A549 (cell line): ENCODE measurements around the gene PEPD. TPM values are rescaled to one million over a fixed set of nuclear protein-coding genes. Genes with fewer than 3 reads are reported as not detected.

ENCODE experiments used
- ATAC-seq, 2 experiments: fragments of 200-7000 bp in 1 of 2; fragments of >200 bp in 1 of 2; cut with Nextera tagmentation in 1 of 2; cut with Tn5 transposase in 1 of 2; 3 replicates each; pipeline versions ENCODE4 v1.8.0 to v1.9.1; 2018 to 2020; ENCODE audit warnings: mild to moderate bottlenecking in 1 of 2, moderate library complexity in 1 of 2
- CTCF ChIA-PET: fragments of 300-600 bp; sonication (Branson Sonifier 250); formaldehyde crosslinking; extraction: SDS; loops from one replicate; lab custom pipeline; 2021; ENCODE audit warnings: antibody characterized with exemption, inconsistent platforms; lab: Yijun Ruan, JAX
- POLR2A ChIA-PET: fragments of 350-600 bp; formaldehyde crosslinking; extraction: SDS; loops from one replicate; lab custom pipeline; 2021; ENCODE audit warnings: antibody characterized with exemption, inconsistent platforms; lab: Yijun Ruan, JAX
- DNase-seq, 2 experiments: peaks; one replicate each; pipeline versions ENCODE4 v3.0.0 to v3.0.0-alpha.2; 2011 to 2016; ENCODE audit warnings: low read depth in 1 of 2, low spot score in 1 of 2
- FAIRE-seq: peaks from 2 replicates; lab custom pipeline; 2011; peaks lifted over from hg19 to GRCh38; lab: Jason Lieb, UNC
- H3K27ac ChIP-seq, 2 experiments: fragments of >200 bp; sonication (Bioruptor Twin); formaldehyde crosslinking; 3 replicates each; pipeline ENCODE4 v1.5.1; 2016 to 2017
- H3K4me1 ChIP-seq: fragments of >200 bp; sonication (Bioruptor Twin); formaldehyde crosslinking; 3 replicates; pipeline ENCODE4 v1.6.1; 2016
- H3K4me2 ChIP-seq: fragments of >200 bp; sonication (Bioruptor Twin); formaldehyde crosslinking; 3 replicates; pipeline ENCODE4 v1.6.1; 2016
- H3K4me3 ChIP-seq: fragments of >200 bp; sonication (Bioruptor Twin); formaldehyde crosslinking; 3 replicates; pipeline ENCODE4 v1.5.1; 2016
- H3K9me3 ChIP-seq: fragments of >200 bp; sonication (Bioruptor Twin); formaldehyde crosslinking; 3 replicates; pipeline ENCODE4 v1.6.1; 2016
- ESRRA ChIP-seq: fragments of 150-350 bp; IDR thresholded peaks from 2 replicates; pipeline ENCODE4 v1.6.1; 2014; ENCODE audit warnings: mild to moderate bottlenecking, low read length, borderline replicate concordance
- FOXS1 ChIP-seq: fragments of 250-450 bp; sonication (Bioruptor Pico); IDR thresholded peaks from 2 replicates; pipeline ENCODE4 v1.5.0; 2020; ENCODE audit warnings: mild to moderate bottlenecking, moderate library complexity
- HDAC2 ChIP-seq: fragments of 200-600 bp; sonication (generic); IDR thresholded peaks from 2 replicates; pipeline ENCODE4 v1.6.1; 2016
- HES2 ChIP-seq: fragments of >200 bp; sonication (Bioruptor Twin); formaldehyde crosslinking; IDR thresholded peaks from 2 replicates; pipeline ENCODE4 v1.6.1; 2016
- HEYL ChIP-seq: fragments of 250-450 bp; sonication (Bioruptor Pico); IDR thresholded peaks from 2 replicates; pipeline ENCODE4 v1.8.0; 2021; ENCODE audit warnings: mild to moderate bottlenecking, moderate library complexity
- HOXA7 ChIP-seq: fragments of 250-450 bp; sonication (Bioruptor Pico); IDR thresholded peaks from 2 replicates; pipeline ENCODE4 v1.5.0; 2020; ENCODE audit warnings: mild to moderate bottlenecking, moderate library complexity
- HOXB13 ChIP-seq: fragments of 250-450 bp; sonication (Bioruptor Pico); IDR thresholded peaks from 2 replicates; pipeline ENCODE4 v1.5.0; 2020; ENCODE audit warnings: low read depth, mild to moderate bottlenecking, moderate library complexity
- JUNB ChIP-seq: fragments of >200 bp; sonication (Bioruptor Twin); formaldehyde crosslinking; IDR thresholded peaks from 2 replicates; pipeline ENCODE4 v1.6.1; 2016
- KDM5A ChIP-seq: fragments of 200-600 bp; sonication (generic); IDR thresholded peaks from 2 replicates; pipeline ENCODE4 v1.6.1; 2016; ENCODE audit warnings: antibody characterized with exemption, mild to moderate bottlenecking
- NFE2L2 ChIP-seq: fragments of 150-350 bp; conservative IDR thresholded peaks from 2 replicates; pipeline ENCODE4 v1.6.1; 2014; ENCODE audit warnings: low read length
- NPAS2 ChIP-seq: fragments of 250-450 bp; sonication (Bioruptor Pico); IDR thresholded peaks from 2 replicates; pipeline ENCODE4 v1.8.0; 2022; ENCODE audit warnings: mild to moderate bottlenecking, moderate library complexity, borderline replicate concordance
- PBX3 ChIP-seq: IDR thresholded peaks from 2 replicates; pipeline ENCODE4 v1.6.1; 2012
- POLR2A ChIP-seq: IDR thresholded peaks from 2 replicates; pipeline ENCODE4 v1.6.1; 2012; ENCODE audit warnings: mild to moderate bottlenecking, low read length
- POLR2AphosphoS2 ChIP-seq: conservative IDR thresholded peaks from 2 replicates; pipeline ENCODE4 v1.6.1; 2012; ENCODE audit warnings: low read length, improper control_type of control experiment, inconsistent platforms
- RAD21 ChIP-seq, 2 experiments: fragments of >200 bp in 1 of 2; sonication (Bioruptor Twin) in 1 of 2; formaldehyde crosslinking in 1 of 2; IDR thresholded peaks in 1 of 2; conservative IDR thresholded peaks in 1 of 2; 2 replicates in 1 of 2; 3 replicates in 1 of 2; pipeline ENCODE4 v1.6.1; 2012 to 2018; ENCODE audit warnings: inconsistent platforms in 1 of 2
- RFX5 ChIP-seq: fragments of 450-650 bp; IDR thresholded peaks from 2 replicates; pipeline ENCODE4 v1.7.1; 2014; ENCODE audit warnings: antibody characterized with exemption, mild to moderate bottlenecking, moderate library complexity
- SMC3 ChIP-seq: fragments of >200 bp; sonication (Bioruptor Twin); formaldehyde crosslinking; IDR thresholded peaks from 3 replicates; pipeline ENCODE4 v1.6.1; 2018; ENCODE audit warnings: inconsistent platforms
- TFCP2L1 ChIP-seq: fragments of 250-450 bp; sonication (Bioruptor Pico); IDR thresholded peaks from 2 replicates; pipeline ENCODE4 v1.5.0; 2021; ENCODE audit warnings: mild to moderate bottlenecking
- TP53 ChIP-seq: fragments of 250-450 bp; sonication (Bioruptor Pico); IDR thresholded peaks from 2 replicates; pipeline ENCODE4 v1.5.0; 2021; ENCODE audit warnings: mild to moderate bottlenecking, moderate library complexity
- ZFP36 ChIP-seq: fragments of 450-650 bp; IDR thresholded peaks from 2 replicates; pipeline ENCODE4 v1.6.1; 2014; ENCODE audit warnings: borderline replicate concordance; ENCODE audit not compliant: partially characterized antibody
- WGBS: methylation state at CpG from one replicate; pipeline ENCODE4 v1.1.6; 2017; ENCODE audit errors: missing lambda C conversion rate; 5-methylcytosine and 5-hydroxymethylcytosine counted together
- polyA plus RNA-seq, 4 experiments: library from polyadenylated mRNA; depleted of rRNA in 3 of 4; stranded (reverse); fragments of >200 nt; fragmentation: RNase III in 1 of 4; extraction: RNeasy Plus Mini Kit Qiagen cat#74134 plus additional on column Dnase treatment in 1 of 4; gene quantifications; 2 replicates in 3 of 4; 3 replicates in 1 of 4; pipeline ENCODE4 v1.2.3, GENCODE V29; 2011 to 2017
- TF ChIP-seq, protein P1 (sequence below): fragments of >200 bp; sonication (Bioruptor Twin); formaldehyde crosslinking; IDR thresholded peaks from 3 replicates; pipeline ENCODE4 v1.6.1; 2016

The PEPD gene
- polyA plus RNA-seq, 2 of the 4 experiments (the other 2 are of a cell fraction) = 85.5 to 100 TPM

DNA sequence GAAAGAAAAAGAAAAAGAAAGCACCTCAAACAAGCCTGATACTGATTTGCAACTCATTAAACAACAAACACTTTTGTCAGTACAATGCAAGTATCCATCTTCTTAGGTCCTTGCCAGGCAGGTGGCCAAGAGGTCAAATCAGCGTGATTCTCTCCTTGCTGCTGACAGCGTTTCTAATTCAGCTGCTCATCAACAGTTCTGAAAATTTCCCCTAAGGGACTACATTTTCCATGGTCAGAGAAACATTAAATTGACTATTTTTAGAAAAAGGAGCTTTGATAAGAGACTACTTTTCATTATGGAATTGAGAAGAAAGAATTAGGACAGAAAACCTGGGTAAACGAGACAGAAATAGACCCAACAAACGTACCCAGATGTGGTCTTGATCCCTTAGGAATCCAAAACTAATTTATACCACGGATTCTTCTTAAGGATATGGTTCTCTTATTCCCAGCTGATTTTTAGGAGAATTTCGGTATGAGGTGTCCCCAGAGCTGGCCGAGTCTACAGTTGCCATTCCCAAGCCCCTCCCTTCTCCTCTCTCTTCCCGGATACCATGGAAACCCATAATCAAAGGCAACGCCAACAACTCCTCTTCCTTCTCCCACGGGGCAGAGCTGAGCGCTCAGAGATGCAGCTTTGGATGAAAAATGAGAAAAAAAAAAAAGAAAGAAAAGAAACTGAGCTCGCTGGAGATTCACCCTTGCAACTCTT, 177.6 kb downstream of the PEPD start (continued):
- TF ChIP-seq PBX3 (no peak), POLR2AphosphoS2 (no peak)

- Histone ChIP-seq H3K9me3 (no peaks in the 10 kb centered on the region), H3K4me1 (peaks cover 12% of the 10 kb centered on the region; the same call in 2 of the 3 replicates), H3K4me3 (no peak overlapping the region), H3K27ac (no peak overlapping the region), H3K4me2 (no peak overlapping the region)
- ChIA-PET POLR2A (no interaction called here), CTCF (interaction anchor here (0.6 to 1.8 kb wide), 11 partner anchors 10 to 1257 kb away, joined by 3 to 6 read pairs (median 4); partner anchors contain the start of genes CEBPA and CEBPG)
- FAIRE-seq = no peak
- no peak for TF ChIP-seq POLR2A
- no peak for TF ChIP-seq HOXA7 (CRISPR knock-in tag)
- no peak for TF ChIP-seq RFX5
- TF ChIP-seq RAD21 (conservative IDR thresholded peaks at IDR 0.05 in 1 of 2, IDR thresholded peaks at IDR 0.05 in 1 of 2) = no peak
- no peak for TF ChIP-seq TFCP2L1
- no peak for TF ChIP-seq KDM5A
- no peak for TF ChIP-seq ZFP36
- TF ChIP-seq HDAC2 = no peak
- TF ChIP-seq NFE2L2 = no peak
- TF ChIP-seq JUNB = no peak
- TF ChIP-seq PBX3 = no peak
- TF ChIP-seq HOXB13 (CRISPR knock-in tag) = no peak
- 27% methylated on average over 2 of the region's 2 CpGs for WGBS
- ATAC-seq = no peak
- no peak for DNase-seq
These were observed 178.3 kb downstream of the PEPD start for GRCh38 chr19:33343301-33343700.

- Histone ChIP-seq H3K9me3 (no peaks in the 10 kb centered on the region), H3K4me2 (no peak overlapping the region), H3K4me3 (no peak overlapping the region), H3K4me1 (peaks cover 12% of the 10 kb centered on the region; the same call in 2 of the 3 replicates), H3K27ac (no peak overlapping the region)
- DNase-seq = no peak
- FAIRE-seq = no peak
- ChIA-PET POLR2A (no interaction called here), CTCF (interaction anchor here (0.6 to 1.6 kb wide), 7 partner anchors 12 to 514 kb away, joined by 3 to 7 read pairs (median 4); partner anchors contain the start of gene CEBPA)
- ATAC-seq = no peak
- TF ChIP-seq FOXS1 (CRISPR knock-in tag) (no peak), HEYL (no peak), NPAS2 (CRISPR knock-in tag) (no peak), TP53 (CRISPR knock-in tag) (no peak), PBX3 (no peak), HES2 (no peak), SMC3 (no peak), TFCP2L1 (no peak), RAD21 (conservative IDR thresholded peaks at IDR 0.05 in 1 of 2, IDR thresholded peaks at IDR 0.05 in 1 of 2) (no peak), ESRRA (no peak)
- TF ChIP-seq, protein P1, sequence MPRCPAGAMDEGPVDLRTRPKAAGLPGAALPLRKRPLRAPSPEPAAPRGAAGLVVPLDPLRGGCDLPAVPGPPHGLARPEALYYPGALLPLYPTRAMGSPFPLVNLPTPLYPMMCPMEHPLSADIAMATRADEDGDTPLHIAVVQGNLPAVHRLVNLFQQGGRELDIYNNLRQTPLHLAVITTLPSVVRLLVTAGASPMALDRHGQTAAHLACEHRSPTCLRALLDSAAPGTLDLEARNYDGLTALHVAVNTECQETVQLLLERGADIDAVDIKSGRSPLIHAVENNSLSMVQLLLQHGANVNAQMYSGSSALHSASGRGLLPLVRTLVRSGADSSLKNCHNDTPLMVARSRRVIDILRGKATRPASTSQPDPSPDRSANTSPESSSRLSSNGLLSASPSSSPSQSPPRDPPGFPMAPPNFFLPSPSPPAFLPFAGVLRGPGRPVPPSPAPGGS = no peak
- WGBS = 42% methylated on average over 2 of the region's 2 CpGs
These were observed 180.6 kb downstream of the PEPD start for GRCh38 chr19:33340991-33341390.
